GM12801 (cell line): ENCODE data around the gene CELF4.

Experiments used
- CTCF ChIP-seq: IDR thresholded peaks from one replicate; pipeline ENCODE4 v1.5.1; 2011; ENCODE audit warnings: control low read depth; ENCODE audit not compliant: insufficient read length; ENCODE audit errors: extremely low read depth

The CELF4 gene

GRCh38 chr18:37309059-37309458, 256.5 kb downstream of the CELF4 start:
- no peak for TF ChIP-seq CTCF

GRCh38 chr18:37307181-37307580, 258.4 kb downstream of the CELF4 start:
- TF ChIP-seq CTCF: no peak

GRCh38 chr18:37306432-37306831, 259.2 kb downstream of the CELF4 start:
- TF ChIP-seq CTCF: no peak

- TF ChIP-seq CTCF: no peak
These were observed 260.5 kb downstream of the CELF4 start for GRCh38 chr18:37305066-37305465.

GRCh38 chr18:37304012-37304680, 261.5 kb downstream of the CELF4 start:
- no peak for TF ChIP-seq CTCF

GRCh38 chr18:37303009-37303408, 262.6 kb downstream of the CELF4 start:
- TF ChIP-seq CTCF: no peak

GRCh38 chr18:37302519-37302918, 263.1 kb downstream of the CELF4 start:
- TF ChIP-seq CTCF: no peak
